Mesenchymal stem cell (in vitro differentiated cells and primary cell): ENCODE measurements around the gene POM121L2.

Experiments
- DNase-seq: peaks from one replicate; pipeline ENCODE4 v3.0.0-alpha.2; 2013
- H2AFZ ChIP-seq: one replicate; pipeline ENCODE4 v1.6.1; 2013; ENCODE audit warnings: low read depth, mild to moderate bottlenecking, control low read depth, inconsistent platforms, low read length, moderate library complexity
- H2AK5ac ChIP-seq: 2 replicates; pipeline ENCODE4 v1.6.1; 2013; ENCODE audit warnings: low read length, moderate library complexity, mild to moderate bottlenecking, inconsistent platforms; ENCODE audit not compliant: severe bottlenecking
- H2BK120ac ChIP-seq: one replicate; pipeline ENCODE4 v1.6.1; 2013; ENCODE audit warnings: low read depth, mild to moderate bottlenecking, inconsistent platforms, low read length, moderate library complexity
- H2BK12ac ChIP-seq, 2 experiments: one replicate each; pipeline ENCODE4 v1.6.1; 2013; ENCODE audit warnings: inconsistent platforms in 2 of 2, low read length in 2 of 2, mild to moderate bottlenecking in 2 of 2, moderate library complexity in 2 of 2, control low read depth in 1 of 2
- H2BK15ac ChIP-seq: one replicate; pipeline ENCODE4 v1.6.1; 2013; ENCODE audit warnings: mild to moderate bottlenecking, low read depth, inconsistent platforms; ENCODE audit not compliant: poor library complexity, severe bottlenecking
- H2BK5ac ChIP-seq: 2 replicates; pipeline ENCODE4 v1.6.1; 2013; ENCODE audit warnings: low read depth, mild to moderate bottlenecking, low read length, control low read depth, inconsistent platforms; ENCODE audit not compliant: poor library complexity, severe bottlenecking
- H3K14ac ChIP-seq, 2 experiments: one replicate each; pipeline ENCODE4 v1.6.1; 2013; ENCODE audit warnings: inconsistent platforms in 2 of 2, low read length in 2 of 2, control low read depth in 1 of 2, mild to moderate bottlenecking in 1 of 2, moderate library complexity in 1 of 2
- H3K18ac ChIP-seq, 2 experiments: one replicate each; pipeline ENCODE4 v1.6.1; 2013; ENCODE audit warnings: inconsistent platforms in 2 of 2, low read length in 2 of 2, control low read depth in 1 of 2, low read depth in 1 of 2, mild to moderate bottlenecking in 1 of 2
- H3K23ac ChIP-seq, 2 experiments: one replicate each; pipeline ENCODE4 v1.6.1; 2013; ENCODE audit warnings: inconsistent platforms in 2 of 2, low read length in 2 of 2, mild to moderate bottlenecking in 2 of 2, moderate library complexity in 2 of 2, control low read depth in 1 of 2
- H3K27ac ChIP-seq: 2 replicates; pipeline ENCODE4 v1.5.1; 2013; ENCODE audit warnings: mild to moderate bottlenecking, moderate library complexity, low read length, control low read depth, inconsistent platforms; ENCODE audit not compliant: poor library complexity, severe bottlenecking
- H3K27me3 ChIP-seq, 2 experiments: 2 replicates each; pipeline versions ENCODE4 v1.6.1 to v1.7.0; 2013; ENCODE audit warnings: low read length in 2 of 2, mild to moderate bottlenecking in 2 of 2, moderate library complexity in 2 of 2, control low read depth in 1 of 2, inconsistent platforms in 1 of 2; ENCODE audit not compliant: control insufficient read depth in 1 of 2, insufficient read depth in 1 of 2
- H3K36me3 ChIP-seq, 2 experiments: 2 replicates each; pipeline versions ENCODE4 v1.6.1 to v1.7.0; 2013; ENCODE audit warnings: low read length in 2 of 2, control low read depth in 1 of 2, inconsistent platforms in 1 of 2, low read depth in 1 of 2, mild to moderate bottlenecking in 1 of 2; ENCODE audit not compliant: insufficient read depth in 2 of 2, control insufficient read depth in 1 of 2
- H3K4ac ChIP-seq, 2 experiments: one replicate each; pipeline ENCODE4 v1.6.1; 2013; ENCODE audit warnings: inconsistent platforms in 2 of 2, low read length in 2 of 2, mild to moderate bottlenecking in 2 of 2, moderate library complexity in 2 of 2, control low read depth in 1 of 2, low read depth in 1 of 2
- H3K4me1 ChIP-seq: 2 replicates; pipeline ENCODE4 v1.6.1; 2013; ENCODE audit warnings: low read depth, low read length, control low read depth; ENCODE audit not compliant: control insufficient read depth, insufficient read depth
- H3K4me2 ChIP-seq: 2 replicates; pipeline ENCODE4 v1.6.1; 2013; ENCODE audit warnings: low read length, mild to moderate bottlenecking, inconsistent platforms; ENCODE audit not compliant: poor library complexity, severe bottlenecking
- H3K4me3 ChIP-seq, 2 experiments: 2 replicates each; pipeline versions ENCODE4 v1.5.1 to v1.7.0; 2013; ENCODE audit warnings: low read length in 2 of 2, mild to moderate bottlenecking in 2 of 2, control low read depth in 1 of 2, low read depth in 1 of 2; ENCODE audit not compliant: insufficient read depth in 1 of 2
- H3K79me1 ChIP-seq: replicated peaks from 2 replicates; pipeline ENCODE4 v1.6.1; 2013; ENCODE audit warnings: mild to moderate bottlenecking, control low read depth, low read length, inconsistent platforms; ENCODE audit not compliant: poor library complexity, severe bottlenecking
- H3K9ac ChIP-seq: 2 replicates; pipeline ENCODE4 v1.7.0; 2013; ENCODE audit warnings: mild to moderate bottlenecking, low read length, moderate library complexity
- H3K9me3 ChIP-seq: 2 replicates; pipeline ENCODE4 v1.7.0; 2013; ENCODE audit warnings: mild to moderate bottlenecking, low read length; ENCODE audit not compliant: control insufficient read depth
- H4K8ac ChIP-seq: one replicate; pipeline ENCODE4 v1.6.1; 2013; ENCODE audit warnings: inconsistent platforms, mild to moderate bottlenecking, low read length, moderate library complexity
- H4K91ac ChIP-seq: one replicate; pipeline ENCODE4 v1.6.1; 2013; ENCODE audit warnings: mild to moderate bottlenecking, low read length, inconsistent platforms
- WGBS: methylation state at CpG from one replicate; pipeline ENCODE4 v1.1.7; 2013; ENCODE audit warnings: mixed read lengths; 5-methylcytosine and 5-hydroxymethylcytosine counted together

Gene POM121L2

GRCh38 chr6:27260369-27260768, 51.7 kb downstream of the POM121L2 start:
- Histone ChIP-seq H2AK5ac (no peak overlapping the region), H3K4me1 (peaks cover 6% of the 10 kb centered on the region), H3K27ac (no peak overlapping the region), H2BK12ac (no peak overlapping the region), H2BK5ac (no peak overlapping the region), H3K9ac (no peak overlapping the region), H2BK120ac (no peak overlapping the region), H4K91ac (no peak overlapping the region), H3K14ac (no peak overlapping the region), H3K4ac (no peak overlapping the region), H3K79me1 (no peaks in the 10 kb centered on the region), H3K4me2 (peak overlapping the region; percentile 93), H4K8ac (peak overlapping the region; percentile 50), H3K23ac (no peak overlapping the region), H3K27me3 (peaks cover 22 to 51% of the 10 kb centered on the region in 2 experiments), H2BK15ac (no peak overlapping the region), H2AFZ (no peak overlapping the region), H3K18ac (no peak overlapping the region), H3K36me3 (no peaks in the 10 kb centered on the region), H3K4me3 (peak overlapping the region in 1 of 2 experiments; percentile 54), H3K9me3 (no peaks in the 10 kb centered on the region)
- 3% methylated on average over 21 of the region's 21 CpGs for WGBS
- DNase-seq, result no peak
